HepG2 (cell line): ENCODE measurements around the gene PCSK6. TPM values are rescaled to one million over a fixed set of nuclear protein-coding genes. Genes with fewer than 3 reads are reported as not detected.

Experiments
- GATA4 ChIP-seq: sonication (generic); IDR thresholded peaks from 2 replicates; pipeline ENCODE4 v1.6.1; 2016; ENCODE audit warnings: antibody characterized with exemption, low read depth, borderline replicate concordance
- HNF4A ChIP-seq: sonication (generic); formaldehyde crosslinking; IDR thresholded peaks from 2 replicates; pipeline ENCODE4 v1.4.0; 2020; ENCODE audit warnings: missing genetic modification reagents
- HOXA7 ChIP-seq: sonication (generic); formaldehyde crosslinking; IDR thresholded peaks from 2 replicates; pipeline ENCODE4 v1.8.1; 2022; ENCODE audit warnings: mild to moderate bottlenecking, missing genetic modification reagents, moderate library complexity
- PAX8 ChIP-seq: sonication (generic); formaldehyde crosslinking; IDR thresholded peaks from 2 replicates; pipeline ENCODE4 v1.8.0; 2022; ENCODE audit warnings: mild to moderate bottlenecking, missing genetic modification reagents, borderline replicate concordance
- RFX5 ChIP-seq: IDR thresholded peaks from 2 replicates; pipeline ENCODE4 v1.6.1; 2011; ENCODE audit warnings: low read depth, low read length, improper control_type of control experiment
- SALL2 ChIP-seq: sonication (generic); formaldehyde crosslinking; IDR thresholded peaks from 2 replicates; pipeline ENCODE4 v1.8.1; 2023; ENCODE audit warnings: mild to moderate bottlenecking, missing genetic modification reagents, inconsistent platforms
- SMARCC2 ChIP-seq: fragments of 450-650 bp; IDR thresholded peaks from 2 replicates; pipeline ENCODE4 v1.6.1; 2017; ENCODE audit warnings: antibody characterized with exemption, mild to moderate bottlenecking
- TARDBP ChIP-seq: sonication (generic); formaldehyde crosslinking; IDR thresholded peaks from 2 replicates; pipeline ENCODE4 v1.8.0; 2022; ENCODE audit warnings: mild to moderate bottlenecking, missing genetic modification reagents
- TBX2 ChIP-seq: sonication (generic); formaldehyde crosslinking; IDR thresholded peaks from 2 replicates; pipeline ENCODE4 v1.5.0; 2020; ENCODE audit warnings: missing genetic modification reagents, mild to moderate bottlenecking, borderline replicate concordance
- ZKSCAN8 ChIP-seq: IDR thresholded peaks from 2 replicates; pipeline ENCODE4 v1.6.1; 2016; ENCODE audit warnings: borderline replicate concordance, missing genetic modification reagents, missing compliant biosample characterization
- ZNF205 ChIP-seq: IDR thresholded peaks from 2 replicates; pipeline ENCODE4 v1.6.1; 2018; ENCODE audit warnings: missing biosample characterization, missing genetic modification reagents
- ZNF468 ChIP-seq: sonication (generic); formaldehyde crosslinking; IDR thresholded peaks from 2 replicates; pipeline ENCODE4 v1.8.0; 2022; ENCODE audit warnings: mild to moderate bottlenecking, moderate library complexity, missing genetic modification reagents
- ZNF530 ChIP-seq: sonication (generic); formaldehyde crosslinking; IDR thresholded peaks from 2 replicates; pipeline ENCODE4 v1.5.0; 2020; ENCODE audit warnings: low read depth, mild to moderate bottlenecking, missing genetic modification reagents
- ZNF75D ChIP-seq: sonication (generic); formaldehyde crosslinking; IDR thresholded peaks from 2 replicates; pipeline ENCODE4 v1.8.1; 2023; ENCODE audit warnings: missing genetic modification reagents, mild to moderate bottlenecking, borderline replicate concordance
- ZNF883 ChIP-seq: sonication (generic); formaldehyde crosslinking; IDR thresholded peaks from 2 replicates; pipeline ENCODE4 v1.5.1; 2020; ENCODE audit warnings: mild to moderate bottlenecking, missing genetic modification reagents; ENCODE audit errors: not compliant biosample characterization
- polyA plus RNA-seq, 8 experiments: library from polyadenylated mRNA; depleted of rRNA in 3 of 8; stranded (reverse) in 7 of 8; unstranded in 1 of 8; fragments of >200 nt; fragmentation: Illumina TruSeq in 4 of 8; extraction: Trizol in 4 of 8; gene quantifications; 2 replicates each; pipeline versions ENCODE4 v1.2.1 to v1.2.3, GENCODE V29; 2011 to 2016; ENCODE audit warnings: low read depth in 4 of 8, missing spikeins in 1 of 8, mixed read lengths in 1 of 8; ENCODE audit not compliant: insufficient read depth in 1 of 8
- total RNA-seq, 5 experiments: library from RNA; depleted of rRNA; stranded (reverse); fragments of >200 nt; fragmentation: Illumina TruSeq; extraction: Trizol; gene quantifications; 2 replicates each; pipeline ENCODE4 v1.2.3, GENCODE V29; 2016; ENCODE audit warnings: low read depth in 1 of 5
- TF ChIP-seq, protein P1 (sequence below): fragments of 450-650 bp; IDR thresholded peaks from 2 replicates; pipeline ENCODE4 v1.6.1; 2017; ENCODE audit warnings: mild to moderate bottlenecking
- TF ChIP-seq, protein P2 (sequence below): sonication (generic); formaldehyde crosslinking; IDR thresholded peaks from 2 replicates; pipeline ENCODE4 v1.4.0; 2020; ENCODE audit warnings: mild to moderate bottlenecking, missing genetic modification reagents
- TF ChIP-seq, protein P3 (sequence below): IDR thresholded peaks from 2 replicates; pipeline ENCODE4 v1.6.1; 2016; ENCODE audit warnings: low read depth, borderline replicate concordance
- TF ChIP-seq, protein P4 (sequence below): sonication (generic); formaldehyde crosslinking; IDR thresholded peaks from 2 replicates; pipeline ENCODE4 v1.8.0; 2022; ENCODE audit warnings: missing genetic modification reagents, mild to moderate bottlenecking, borderline replicate concordance
- TF ChIP-seq, protein P5 (sequence below): sonication (generic); formaldehyde crosslinking; IDR thresholded peaks from 2 replicates; pipeline ENCODE4 v1.4.0; 2020; ENCODE audit warnings: mild to moderate bottlenecking, missing genetic modification reagents
- TF ChIP-seq, protein P6 (sequence below): sonication (generic); formaldehyde crosslinking; IDR thresholded peaks from 2 replicates; pipeline ENCODE4 v1.5.0; 2020; ENCODE audit warnings: missing genetic modification reagents, mild to moderate bottlenecking, borderline replicate concordance
- TF ChIP-seq, protein P7 (sequence below): sonication (generic); formaldehyde crosslinking; IDR thresholded peaks from 2 replicates; pipeline ENCODE4 v1.5.0; 2020; ENCODE audit warnings: missing genetic modification reagents, mild to moderate bottlenecking, borderline replicate concordance

The PCSK6 gene
- total and polyA plus RNA-seq, 2 of the 13 experiments (the other 11 are each of a cell fraction or from before 2014, with no cell fraction given): 56.5 to 155 TPM

DNA sequence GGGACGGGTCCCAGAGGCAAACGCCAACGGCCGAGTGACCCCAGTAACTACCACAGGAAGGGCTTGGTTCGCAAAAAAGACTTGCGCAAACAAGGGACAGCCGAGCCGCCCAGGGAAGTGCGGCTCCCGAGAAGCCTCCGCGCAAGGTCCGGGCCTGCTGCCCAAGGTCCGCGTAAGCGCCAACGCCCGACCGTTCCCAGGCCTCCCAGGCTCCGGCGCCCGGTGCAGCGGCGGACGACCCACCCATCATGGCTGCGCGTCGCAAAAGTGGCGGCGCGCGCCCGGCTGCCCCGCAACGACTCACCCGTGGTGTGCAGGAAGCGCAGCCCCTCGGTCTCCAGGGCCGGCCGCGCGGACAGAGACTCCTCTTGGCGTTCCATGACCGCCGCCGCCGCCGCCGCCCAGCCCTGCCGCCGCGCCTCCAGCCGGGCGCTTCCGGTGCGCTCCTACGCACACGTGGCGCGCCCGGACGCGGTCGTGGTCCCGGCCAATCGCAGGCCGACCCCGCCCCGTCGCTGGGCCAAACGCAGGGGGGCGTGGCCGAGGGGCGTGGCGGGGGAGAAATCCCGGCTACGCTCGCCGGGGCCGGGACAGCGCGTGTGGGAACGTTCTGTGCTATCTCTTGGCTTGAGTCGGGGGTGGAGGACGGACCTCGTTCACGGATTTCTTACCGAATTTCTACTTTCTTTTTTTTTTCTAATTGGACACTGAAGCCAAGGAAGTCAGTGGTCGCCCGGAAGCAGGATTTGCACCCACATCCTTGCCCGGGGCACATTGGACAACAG is 212.3 kb downstream of the PCSK6 start, which contains the start of gene SELENOS (continued):
- TF ChIP-seq, protein P1, sequence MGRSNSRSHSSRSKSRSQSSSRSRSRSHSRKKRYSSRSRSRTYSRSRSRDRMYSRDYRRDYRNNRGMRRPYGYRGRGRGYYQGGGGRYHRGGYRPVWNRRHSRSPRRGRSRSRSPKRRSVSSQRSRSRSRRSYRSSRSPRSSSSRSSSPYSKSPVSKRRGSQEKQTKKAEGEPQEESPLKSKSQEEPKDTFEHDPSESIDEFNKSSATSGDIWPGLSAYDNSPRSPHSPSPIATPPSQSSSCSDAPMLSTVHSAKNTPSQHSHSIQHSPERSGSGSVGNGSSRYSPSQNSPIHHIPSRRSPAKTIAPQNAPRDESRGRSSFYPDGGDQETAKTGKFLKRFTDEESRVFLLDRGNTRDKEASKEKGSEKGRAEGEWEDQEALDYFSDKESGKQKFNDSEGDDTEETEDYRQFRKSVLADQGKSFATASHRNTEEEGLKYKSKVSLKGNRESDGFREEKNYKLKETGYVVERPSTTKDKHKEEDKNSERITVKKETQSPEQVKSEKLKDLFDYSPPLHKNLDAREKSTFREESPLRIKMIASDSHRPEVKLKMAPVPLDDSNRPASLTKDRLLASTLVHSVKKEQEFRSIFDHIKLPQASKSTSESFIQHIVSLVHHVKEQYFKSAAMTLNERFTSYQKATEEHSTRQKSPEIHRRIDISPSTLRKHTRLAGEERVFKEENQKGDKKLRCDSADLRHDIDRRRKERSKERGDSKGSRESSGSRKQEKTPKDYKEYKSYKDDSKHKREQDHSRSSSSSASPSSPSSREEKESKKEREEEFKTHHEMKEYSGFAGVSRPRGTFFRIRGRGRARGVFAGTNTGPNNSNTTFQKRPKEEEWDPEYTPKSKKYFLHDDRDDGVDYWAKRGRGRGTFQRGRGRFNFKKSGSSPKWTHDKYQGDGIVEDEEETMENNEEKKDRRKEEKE: no peak
- TF ChIP-seq RFX5 (peak; percentile 80), TARDBP (no peak), ZNF530 (no peak), ZNF883 (CRISPR knock-in tag) (peak; percentile 71), ZNF75D (CRISPR knock-in tag) (no peak), ZKSCAN8 (CRISPR knock-in tag) (no peak), TBX2 (CRISPR knock-in tag) (0 out of 2 replicates have a peak, but pooled peaks have one; percentile 21), ZNF468 (CRISPR knock-in tag) (no peak), GATA4 (no peak), HNF4A (CRISPR knock-in tag) (peak; percentile 41; the same call in 1 of the 2 replicates), PAX8 (CRISPR knock-in tag) (peak; percentile 85; the same call in 1 of the 2 replicates), SMARCC2 (no peak), HOXA7 (CRISPR knock-in tag) (no peak), SALL2 (CRISPR knock-in tag) (peak; percentile 77; the same call in 1 of the 2 replicates), ZNF205 (CRISPR knock-in tag) (no peak)
- TF ChIP-seq, protein P2, sequence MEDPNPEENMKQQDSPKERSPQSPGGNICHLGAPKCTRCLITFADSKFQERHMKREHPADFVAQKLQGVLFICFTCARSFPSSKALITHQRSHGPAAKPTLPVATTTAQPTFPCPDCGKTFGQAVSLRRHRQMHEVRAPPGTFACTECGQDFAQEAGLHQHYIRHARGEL (CRISPR knock-in tag): no peak
- TF ChIP-seq, protein P3, sequence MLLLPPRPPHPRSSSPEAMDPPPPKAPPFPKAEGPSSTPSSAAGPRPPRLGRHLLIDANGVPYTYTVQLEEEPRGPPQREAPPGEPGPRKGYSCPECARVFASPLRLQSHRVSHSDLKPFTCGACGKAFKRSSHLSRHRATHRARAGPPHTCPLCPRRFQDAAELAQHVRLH (CRISPR knock-in tag): no peak
- TF ChIP-seq, protein P4, sequence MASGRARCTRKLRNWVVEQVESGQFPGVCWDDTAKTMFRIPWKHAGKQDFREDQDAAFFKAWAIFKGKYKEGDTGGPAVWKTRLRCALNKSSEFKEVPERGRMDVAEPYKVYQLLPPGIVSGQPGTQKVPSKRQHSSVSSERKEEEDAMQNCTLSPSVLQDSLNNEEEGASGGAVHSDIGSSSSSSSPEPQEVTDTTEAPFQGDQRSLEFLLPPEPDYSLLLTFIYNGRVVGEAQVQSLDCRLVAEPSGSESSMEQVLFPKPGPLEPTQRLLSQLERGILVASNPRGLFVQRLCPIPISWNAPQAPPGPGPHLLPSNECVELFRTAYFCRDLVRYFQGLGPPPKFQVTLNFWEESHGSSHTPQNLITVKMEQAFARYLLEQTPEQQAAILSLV: peak; percentile 90; the same call in 1 of the 2 replicates
- TF ChIP-seq, protein P5, sequence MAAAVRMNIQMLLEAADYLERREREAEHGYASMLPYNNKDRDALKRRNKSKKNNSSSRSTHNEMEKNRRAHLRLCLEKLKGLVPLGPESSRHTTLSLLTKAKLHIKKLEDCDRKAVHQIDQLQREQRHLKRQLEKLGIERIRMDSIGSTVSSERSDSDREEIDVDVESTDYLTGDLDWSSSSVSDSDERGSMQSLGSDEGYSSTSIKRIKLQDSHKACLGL: peak; percentile 82
- TF ChIP-seq, protein P6, sequence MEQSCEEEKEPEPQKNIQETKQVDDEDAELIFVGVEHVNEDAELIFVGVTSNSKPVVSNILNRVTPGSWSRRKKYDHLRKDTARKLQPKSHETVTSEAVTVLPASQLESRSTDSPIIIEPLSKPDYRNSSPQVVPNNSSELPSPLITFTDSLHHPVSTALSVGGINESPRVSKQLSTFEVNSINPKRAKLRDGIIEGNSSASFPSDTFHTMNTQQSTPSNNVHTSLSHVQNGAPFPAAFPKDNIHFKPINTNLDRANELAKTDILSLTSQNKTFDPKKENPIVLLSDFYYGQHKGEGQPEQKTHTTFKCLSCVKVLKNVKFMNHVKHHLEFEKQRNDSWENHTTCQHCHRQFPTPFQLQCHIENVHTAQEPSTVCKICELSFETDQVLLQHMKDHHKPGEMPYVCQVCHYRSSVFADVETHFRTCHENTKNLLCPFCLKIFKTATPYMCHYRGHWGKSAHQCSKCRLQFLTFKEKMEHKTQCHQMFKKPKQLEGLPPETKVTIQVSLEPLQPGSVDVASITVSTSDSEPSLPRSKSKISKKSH (CRISPR knock-in tag): no peak
- TF ChIP-seq, protein P7, sequence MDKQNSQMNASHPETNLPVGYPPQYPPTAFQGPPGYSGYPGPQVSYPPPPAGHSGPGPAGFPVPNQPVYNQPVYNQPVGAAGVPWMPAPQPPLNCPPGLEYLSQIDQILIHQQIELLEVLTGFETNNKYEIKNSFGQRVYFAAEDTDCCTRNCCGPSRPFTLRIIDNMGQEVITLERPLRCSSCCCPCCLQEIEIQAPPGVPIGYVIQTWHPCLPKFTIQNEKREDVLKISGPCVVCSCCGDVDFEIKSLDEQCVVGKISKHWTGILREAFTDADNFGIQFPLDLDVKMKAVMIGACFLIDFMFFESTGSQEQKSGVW: no peak
